HEK293 (cell line): ENCODE measurements around the gene CRY2.
A peak's percentile ranks its signal among the peaks of the same experiment; 100 is the strongest.

Experiments
- CTCF ChIA-PET: fragments of 350-600 bp; formaldehyde crosslinking; extraction: SDS; loops from one replicate; lab custom pipeline; 2021; ENCODE audit warnings: antibody characterized with exemption; lab: Yijun Ruan, JAX
- POLR2A ChIA-PET: fragments of 300-600 bp; formaldehyde crosslinking; extraction: SDS; loops from one replicate; lab custom pipeline; 2020; ENCODE audit warnings: antibody characterized with exemption, inconsistent platforms; lab: Yijun Ruan, JAX
- H3K27ac ChIP-seq: fragments of 200-500 bp; sonication (Bioruptor generic); 2 replicates; pipeline ENCODE4 v1.5.1; 2014; ENCODE audit warnings: low read depth, low read length, control low read depth, inconsistent platforms; ENCODE audit errors: extremely low read depth
- H3K36me3 ChIP-seq, 2 experiments: fragments of 200-500 bp in 1 of 2; sonication (Bioruptor generic) in 1 of 2; 1 replicate in 1 of 2; 2 replicates in 1 of 2; pipeline ENCODE4 v1.5.1; 2014 to 2017; ENCODE audit warnings: inconsistent platforms in 2 of 2, low read length in 2 of 2; ENCODE audit not compliant: control insufficient read depth in 2 of 2, insufficient read depth in 1 of 2
- H3K4me1 ChIP-seq: fragments of 200-500 bp; sonication (Bioruptor generic); 2 replicates; pipeline ENCODE4 v1.5.1; 2014; ENCODE audit warnings: mild to moderate bottlenecking, low read length, inconsistent platforms; ENCODE audit not compliant: control insufficient read depth, insufficient read depth
- H3K4me3 ChIP-seq: 2 replicates; pipeline ENCODE4 v1.5.1; 2011; ENCODE audit warnings: low read depth, mild to moderate bottlenecking, control low read depth, low read length, moderate library complexity
- H3K9me3 ChIP-seq: fragments of 200-500 bp; sonication (Bioruptor generic); 2 replicates; pipeline ENCODE4 v1.5.1; 2014; ENCODE audit warnings: low read depth, low read length, inconsistent platforms; ENCODE audit not compliant: control insufficient read depth, insufficient read depth
- MEIS1 ChIP-seq: sonication (generic); formaldehyde crosslinking; IDR thresholded peaks from 2 replicates; pipeline ENCODE4 v1.8.1; 2022; ENCODE audit warnings: missing genetic modification reagents, mild to moderate bottlenecking, borderline replicate concordance
- REPIN1 ChIP-seq: fragments of 450-650 bp; formaldehyde crosslinking; IDR thresholded peaks from 2 replicates; pipeline ENCODE4 v1.5.1; 2017; ENCODE audit warnings: missing biosample characterization, missing genetic modification characterization, low read depth
- YY2 ChIP-seq: fragments of 450-650 bp; formaldehyde crosslinking; IDR thresholded peaks from 2 replicates; pipeline ENCODE4 v1.5.1; 2016; ENCODE audit warnings: missing biosample characterization, missing genetic modification characterization
- ZBTB1 ChIP-seq: fragments of 450-650 bp; formaldehyde crosslinking; IDR thresholded peaks from 2 replicates; pipeline ENCODE4 v1.5.1; 2016; ENCODE audit warnings: missing biosample characterization, missing genetic modification characterization
- ZBTB11 ChIP-seq: fragments of 450-650 bp; formaldehyde crosslinking; conservative IDR thresholded peaks from 2 replicates; pipeline ENCODE4 v1.5.1; 2016; ENCODE audit warnings: low read depth, missing biosample characterization, missing genetic modification characterization
- ZBTB7A ChIP-seq: fragments of 450-650 bp; formaldehyde crosslinking; IDR thresholded peaks from 2 replicates; pipeline ENCODE4 v1.5.1; 2016; ENCODE audit warnings: low read depth, missing biosample characterization, missing genetic modification characterization
- ZFHX2 ChIP-seq: fragments of 450-650 bp; formaldehyde crosslinking; conservative IDR thresholded peaks from 2 replicates; pipeline ENCODE4 v1.5.1; 2016; ENCODE audit warnings: missing biosample characterization, missing genetic modification characterization
- ZNF140 ChIP-seq: fragments of 450-650 bp; formaldehyde crosslinking; IDR thresholded peaks from 2 replicates; pipeline ENCODE4 v1.5.1; 2016; ENCODE audit warnings: missing biosample characterization, missing genetic modification characterization
- ZNF175 ChIP-seq: fragments of 450-650 bp; formaldehyde crosslinking; IDR thresholded peaks from 2 replicates; pipeline ENCODE4 v1.5.1; 2016; ENCODE audit warnings: missing biosample characterization, missing genetic modification characterization
- ZNF274 ChIP-seq, 2 experiments: fragments of 200-500 bp in 1 of 2; fragments of 450-650 bp in 1 of 2; sonication (Bioruptor generic) in 1 of 2; formaldehyde crosslinking in 1 of 2; IDR thresholded peaks; 2 replicates each; pipeline versions ENCODE4 v1.5.1 to v1.6.1; 2014 to 2016; ENCODE audit warnings: borderline replicate concordance in 1 of 2, inconsistent platforms in 1 of 2, low read length in 1 of 2, missing biosample characterization in 1 of 2, missing genetic modification characterization in 1 of 2
- ZNF280C ChIP-seq: fragments of 450-650 bp; formaldehyde crosslinking; IDR thresholded peaks from 2 replicates; pipeline ENCODE4 v1.5.1; 2016; ENCODE audit warnings: missing biosample characterization, missing genetic modification characterization
- ZNF394 ChIP-seq: fragments of 450-650 bp; formaldehyde crosslinking; IDR thresholded peaks from 2 replicates; pipeline ENCODE4 v1.5.1; 2016; ENCODE audit warnings: missing biosample characterization, missing genetic modification characterization, mild to moderate bottlenecking, moderate library complexity, borderline replicate concordance
- ZNF426 ChIP-seq: fragments of 450-650 bp; formaldehyde crosslinking; IDR thresholded peaks from 2 replicates; pipeline ENCODE4 v1.5.1; 2017; ENCODE audit warnings: missing biosample characterization, missing genetic modification characterization, mild to moderate bottlenecking, inconsistent platforms, moderate library complexity
- ZNF518A ChIP-seq: fragments of 450-650 bp; formaldehyde crosslinking; conservative IDR thresholded peaks from 2 replicates; pipeline ENCODE4 v1.5.1; 2016; ENCODE audit warnings: low read depth, missing biosample characterization, missing genetic modification characterization
- ZNF560 ChIP-seq: fragments of 450-650 bp; formaldehyde crosslinking; IDR thresholded peaks from 2 replicates; pipeline ENCODE4 v1.5.1; 2017; ENCODE audit warnings: missing biosample characterization, missing genetic modification characterization, borderline replicate concordance
- ZNF610 ChIP-seq: fragments of 450-650 bp; formaldehyde crosslinking; IDR thresholded peaks from 2 replicates; pipeline ENCODE4 v1.5.1; 2016; ENCODE audit warnings: missing biosample characterization, missing genetic modification characterization, borderline replicate concordance
- ZNF623 ChIP-seq: fragments of 450-650 bp; formaldehyde crosslinking; IDR thresholded peaks from 2 replicates; pipeline ENCODE4 v1.5.1; 2016; ENCODE audit warnings: missing biosample characterization, missing genetic modification characterization
- ZNF658 ChIP-seq: fragments of 450-650 bp; formaldehyde crosslinking; IDR thresholded peaks from 2 replicates; pipeline ENCODE4; 2016; ENCODE audit warnings: missing biosample characterization, missing genetic modification characterization
- ZNF670 ChIP-seq: fragments of 450-650 bp; formaldehyde crosslinking; IDR thresholded peaks from 2 replicates; pipeline ENCODE4 v1.5.1; 2016; ENCODE audit warnings: missing biosample characterization, missing genetic modification characterization, low read depth
- ZNF777 ChIP-seq: fragments of 450-650 bp; formaldehyde crosslinking; IDR thresholded peaks from 2 replicates; pipeline ENCODE4 v1.5.1; 2017; ENCODE audit warnings: missing biosample characterization, missing genetic modification characterization, borderline replicate concordance
- ZNF830 ChIP-seq: fragments of 450-650 bp; IDR thresholded peaks from 2 replicates; pipeline ENCODE4 v1.5.0; 2018; ENCODE audit warnings: missing biosample characterization, missing genetic modification characterization, low read depth, mild to moderate bottlenecking, moderate library complexity
- ZSCAN16 ChIP-seq: fragments of 450-650 bp; formaldehyde crosslinking; IDR thresholded peaks from 2 replicates; pipeline ENCODE4 v1.5.1; 2016; ENCODE audit warnings: missing biosample characterization, missing genetic modification characterization
- ZXDB ChIP-seq: fragments of 450-650 bp; formaldehyde crosslinking; IDR thresholded peaks from 2 replicates; pipeline ENCODE4 v1.5.1; 2016; ENCODE audit warnings: missing biosample characterization, missing genetic modification characterization

Gene CRY2

GRCh38 chr11:45799562-45799961, 47.7 kb upstream of the CRY2 start:
- no peaks in the 10 kb centered on the region for H3K4me1 ChIP-seq
- no peak for TF ChIP-seq ZNF175
- TF ChIP-seq ZXDB (tag by site-specific recombination) = no peak
- peak; percentile 46 for TF ChIP-seq ZNF426
- TF ChIP-seq MEIS1 = no peak
- TF ChIP-seq ZNF623 (tag by site-specific recombination) = peak; percentile 42; the same call in 1 of the 2 replicates
- TF ChIP-seq ZNF394 (tag by site-specific recombination) = peak; percentile 72; the same call in 1 of the 2 replicates
- no peak for TF ChIP-seq ZNF280C (tag by site-specific recombination)
- TF ChIP-seq ZBTB11 (tag by site-specific recombination) = peak; percentile 50; the same call in 1 of the 2 replicates
- TF ChIP-seq ZNF518A (tag by site-specific recombination) = peak; percentile 60; the same call in 1 of the 2 replicates
- no peak for TF ChIP-seq ZBTB1 (tag by site-specific recombination)
- TF ChIP-seq ZFHX2 (tag by site-specific recombination) = no peak
- 0 out of 2 replicates have a peak, but pooled peaks have one; percentile 31 for TF ChIP-seq ZNF140
- 0 out of 2 replicates have a peak, but pooled peaks have one; percentile 6 for TF ChIP-seq ZNF560 (tag by site-specific recombination)
- no peak overlapping the region for H3K4me3 ChIP-seq
- CTCF ChIA-PET = interaction anchor here (1.3 kb wide), 1 partner anchor 28 kb away, joined by 5 read pairs; no protein-coding TSS in a partner anchor
- H3K36me3 ChIP-seq = no peaks in the 10 kb centered on the region
- H3K9me3 ChIP-seq = no peaks in the 10 kb centered on the region
- H3K27ac ChIP-seq = no peak overlapping the region
- POLR2A ChIA-PET = interaction anchor here (0.6 kb wide), 1 partner anchor 847 kb away, joined by 3 read pairs; no protein-coding TSS in a partner anchor

GRCh38 chr11:45800261-45800660, 47.0 kb upstream of the CRY2 start:
- Histone ChIP-seq H3K36me3 (no peaks in the 10 kb centered on the region), H3K4me3 (no peak overlapping the region), H3K9me3 (no peaks in the 10 kb centered on the region), H3K27ac (no peak overlapping the region), H3K4me1 (no peaks in the 10 kb centered on the region)
- CTCF ChIA-PET = interaction anchor here (0.6 kb wide), 1 partner anchor 28 kb away, joined by 3 read pairs; no protein-coding TSS in a partner anchor
- TF ChIP-seq YY2 (tag by site-specific recombination) (no peak), ZNF670 (tag by site-specific recombination) (no peak), REPIN1 (tag by site-specific recombination) (no peak), ZNF830 (tag by site-specific recombination) (no peak), ZSCAN16 (no peak), ZNF610 (no peak), ZNF658 (tag by site-specific recombination) (no peak), ZNF274 (IDR thresholded peaks at IDR 0.05; ENCODE audit: low read length) (no peak), ZNF274 (tag by site-specific recombination; IDR thresholded peaks at IDR 0.05; ENCODE audit: borderline replicate concordance) (no peak), ZBTB7A (no peak), ZNF777 (tag by site-specific recombination) (no peak)
- POLR2A ChIA-PET = no interaction called here
